SK-N-MC (cell line): ENCODE data around the gene CDH18.

Experiments
- EZH2 ChIP-seq: fragments of 200-600 bp; sonication (generic); IDR thresholded peaks from one replicate; pipeline ENCODE4 v1.6.1; 2017; ENCODE audit warnings: antibody characterized with exemption
- FOXP2 ChIP-seq: optimal IDR thresholded peaks from 2 replicates; pipeline ENCODE3; 2011; ENCODE audit warnings: mild to moderate bottlenecking, moderate library complexity; ENCODE audit not compliant: insufficient read depth; ENCODE audit errors: extremely low read length, control extremely low read depth

GRCh38 chr5:19554524-19554923, 433.5 kb downstream of the CDH18 start:
- no peak for TF ChIP-seq FOXP2
- no peak for TF ChIP-seq EZH2
